Stimulated activated memory B cell treated with anti-CD40 and anti-IgM and Interleukin-4, amounts not matched to agents 10 μg/mL and 1 μg/mL and 100 μg/mL, for 72 hours (primary cell): ENCODE results near the gene GNPTAB.

Source experiments
- ATAC-seq: fragments of 150-1000 bp; cut with Tn5 transposase; 2 replicates; pipeline ENCODE4 v1.10.0; 2021
- H3K27ac Mint-ChIP-seq: one replicate; pipeline ENCODE4 v1.8.0; 2022; ENCODE audit warnings: mild to moderate bottlenecking, mixed read lengths
- H3K27me3 Mint-ChIP-seq: one replicate; pipeline ENCODE4 v1.8.0; 2022; ENCODE audit warnings: mixed read lengths
- H3K36me3 Mint-ChIP-seq: one replicate; pipeline ENCODE4 v1.8.0; 2022; ENCODE audit warnings: mixed read lengths
- H3K4me1 Mint-ChIP-seq: one replicate; pipeline ENCODE4 v1.8.0; 2022; ENCODE audit warnings: mixed read lengths
- H3K4me3 Mint-ChIP-seq: one replicate; pipeline ENCODE4 v1.8.0; 2022; ENCODE audit warnings: mild to moderate bottlenecking, moderate library complexity, mixed read lengths
- H3K9me3 Mint-ChIP-seq: one replicate; pipeline ENCODE4 v1.8.0; 2022; ENCODE audit warnings: mixed read lengths

Gene GNPTAB

DNA sequence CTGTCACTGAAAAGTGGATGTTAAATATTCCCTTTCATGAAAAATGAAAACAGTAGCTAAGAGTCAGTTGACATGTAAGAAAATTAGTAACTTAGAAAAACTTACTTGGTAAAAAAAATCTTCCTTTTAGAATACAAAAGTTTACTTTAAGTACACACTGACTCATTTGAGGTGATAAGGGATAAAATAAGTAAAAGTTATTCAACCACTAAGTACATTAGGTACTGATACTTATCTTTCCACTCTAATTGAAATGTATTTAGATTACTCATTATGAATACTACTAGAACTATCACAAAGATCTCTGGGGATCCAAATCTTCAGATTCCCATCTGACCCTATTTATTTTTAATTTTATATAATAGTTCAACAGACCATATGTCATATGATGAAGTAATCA, 103.7 kb downstream of the GNPTAB start:
- H3K4me1 Mint-ChIP-seq: peaks cover 4% of the 10 kb centered on the region
- no peak overlapping the region for H3K27ac Mint-ChIP-seq
- no peaks in the 10 kb centered on the region for H3K27me3 Mint-ChIP-seq
- no peaks in the 10 kb centered on the region for H3K9me3 Mint-ChIP-seq
- peaks cover 24% of the 10 kb centered on the region for H3K36me3 Mint-ChIP-seq
- no peak overlapping the region for H3K4me3 Mint-ChIP-seq
- ATAC-seq: no peak

- H3K27ac Mint-ChIP-seq: no peak overlapping the region
- peaks cover 23% of the 10 kb centered on the region for H3K36me3 Mint-ChIP-seq
- H3K27me3 Mint-ChIP-seq: no peaks in the 10 kb centered on the region
- no peaks in the 10 kb centered on the region for H3K4me1 Mint-ChIP-seq
- H3K4me3 Mint-ChIP-seq: no peak overlapping the region
- no peak for ATAC-seq
- no peaks in the 10 kb centered on the region for H3K9me3 Mint-ChIP-seq
Measured at GRCh38 chr12:101722392-101722791, 108.4 kb downstream of the GNPTAB start.

DNA sequence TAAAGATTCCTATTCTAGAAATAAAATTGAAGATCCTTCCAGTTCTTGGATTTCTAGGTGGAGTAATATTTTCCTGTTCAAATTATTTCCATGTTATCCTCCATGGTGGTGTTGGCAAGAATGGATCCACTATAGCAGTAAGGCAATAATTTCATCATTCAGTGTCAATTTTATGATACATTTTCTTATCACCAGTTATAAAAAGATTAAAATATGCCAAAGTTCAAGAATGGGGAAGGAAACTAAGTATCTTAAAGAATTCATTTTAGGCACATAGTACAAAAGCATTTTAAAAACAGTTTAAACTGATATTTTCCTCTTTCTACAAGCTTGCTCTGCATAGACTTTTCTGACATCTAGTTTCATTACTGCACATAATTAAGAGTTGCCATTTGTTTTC, 110.6 kb downstream of the GNPTAB start:
- no peak for ATAC-seq
- no peaks in the 10 kb centered on the region for H3K9me3 Mint-ChIP-seq
- peaks cover 20% of the 10 kb centered on the region for H3K36me3 Mint-ChIP-seq
- no peak overlapping the region for H3K27ac Mint-ChIP-seq
- no peaks in the 10 kb centered on the region for H3K27me3 Mint-ChIP-seq
- H3K4me1 Mint-ChIP-seq: peaks cover 11% of the 10 kb centered on the region
- H3K4me3 Mint-ChIP-seq: no peak overlapping the region

DNA sequence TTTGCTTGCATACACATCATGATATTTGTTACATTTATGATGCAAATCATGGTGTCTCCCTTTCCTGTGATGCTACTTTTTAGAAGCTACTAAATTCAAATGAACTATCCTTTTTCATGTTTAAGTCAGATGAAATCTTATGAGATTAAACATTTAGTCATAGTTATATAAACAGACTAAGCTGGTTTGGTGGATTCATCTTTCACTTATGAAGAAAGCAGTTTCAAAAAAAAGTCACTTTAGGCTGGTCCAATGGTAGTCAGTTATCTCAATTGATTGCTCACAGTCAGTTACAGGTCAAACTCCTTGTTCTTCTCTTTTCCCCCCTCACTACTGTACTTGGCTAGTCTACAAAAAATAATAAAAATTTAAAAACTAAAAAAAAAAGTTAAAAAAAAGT, 111.2 kb downstream of the GNPTAB start:
- H3K36me3 Mint-ChIP-seq: peaks cover 20% of the 10 kb centered on the region
- H3K27ac Mint-ChIP-seq: no peak overlapping the region
- H3K27me3 Mint-ChIP-seq: no peaks in the 10 kb centered on the region
- H3K9me3 Mint-ChIP-seq: no peaks in the 10 kb centered on the region
- peaks cover 14% of the 10 kb centered on the region for H3K4me1 Mint-ChIP-seq
- ATAC-seq: no peak
- no peak overlapping the region for H3K4me3 Mint-ChIP-seq

GRCh38 chr12:101714877-101715444, 115.8 kb downstream of the GNPTAB start:
- Mint-ChIP-seq H3K36me3 (peaks cover 18% of the 10 kb centered on the region), H3K9me3 (no peaks in the 10 kb centered on the region), H3K4me1 (peaks cover 38% of the 10 kb centered on the region), H3K27me3 (no peaks in the 10 kb centered on the region), H3K4me3 (no peak overlapping the region), H3K27ac (no peak overlapping the region)
- no peak for ATAC-seq

GRCh38 chr12:101713930-101714329, 116.8 kb downstream of the GNPTAB start:
- no peak overlapping the region for H3K4me3 Mint-ChIP-seq
- no peak overlapping the region for H3K27ac Mint-ChIP-seq
- peaks cover 18% of the 10 kb centered on the region for H3K36me3 Mint-ChIP-seq
- peaks cover 47% of the 10 kb centered on the region for H3K4me1 Mint-ChIP-seq
- H3K27me3 Mint-ChIP-seq: no peaks in the 10 kb centered on the region
- ATAC-seq: no peak
- no peaks in the 10 kb centered on the region for H3K9me3 Mint-ChIP-seq

DNA sequence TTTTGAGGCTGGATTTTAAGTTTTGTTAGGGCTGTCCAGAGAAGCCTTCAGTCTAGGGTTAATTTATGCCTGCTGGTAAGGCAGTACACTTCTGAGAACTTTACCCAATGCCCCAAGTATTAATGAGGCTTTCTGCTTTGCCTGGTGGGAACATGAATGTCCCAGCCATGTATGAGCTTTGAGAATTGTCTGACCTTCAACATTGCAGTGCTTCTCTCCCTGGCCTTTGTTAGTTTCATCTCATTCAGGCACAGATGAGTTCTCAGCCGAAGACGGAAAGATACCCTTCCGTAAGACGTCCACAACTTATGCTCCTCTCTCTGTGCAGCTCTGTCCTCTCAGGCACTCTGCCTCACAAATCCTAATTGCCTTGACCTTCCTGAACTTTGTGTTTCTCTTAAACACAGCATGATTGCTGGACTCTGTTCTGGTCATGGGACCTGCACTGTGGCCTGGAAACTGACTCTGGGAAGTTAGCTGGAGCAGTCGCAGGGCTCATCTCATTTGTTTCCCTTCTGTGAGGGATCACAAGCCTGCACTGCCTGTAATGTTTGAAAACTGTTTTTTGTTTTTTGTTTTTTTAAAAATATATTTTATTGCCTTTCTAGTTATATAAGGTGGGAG, 117.6 kb downstream of the GNPTAB start:
- no peaks in the 10 kb centered on the region for H3K9me3 Mint-ChIP-seq
- no peak overlapping the region for H3K4me3 Mint-ChIP-seq
- H3K27ac Mint-ChIP-seq: no peak overlapping the region
- H3K27me3 Mint-ChIP-seq: no peaks in the 10 kb centered on the region
- peaks cover 18% of the 10 kb centered on the region for H3K36me3 Mint-ChIP-seq
- peaks cover 47% of the 10 kb centered on the region for H3K4me1 Mint-ChIP-seq
- no peak for ATAC-seq

DNA sequence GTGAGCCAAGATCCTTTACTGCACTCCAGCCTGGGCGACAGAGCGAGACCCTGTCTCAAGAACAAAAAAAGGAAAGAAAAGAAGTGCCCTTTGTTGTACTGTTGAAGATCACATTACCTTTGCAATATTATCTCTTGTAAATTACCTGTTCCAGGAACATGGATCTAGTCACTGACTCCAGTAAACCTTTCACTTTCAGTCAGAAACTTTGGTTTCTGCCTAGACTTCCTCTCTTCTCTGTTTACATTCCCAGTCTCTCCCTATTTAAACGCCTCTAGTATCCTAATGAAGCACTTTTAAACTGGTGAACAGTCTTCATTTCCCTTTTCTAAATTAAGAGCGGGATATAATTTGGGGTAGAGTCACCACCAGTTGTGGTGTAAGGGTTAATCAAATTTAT, 120.5 kb downstream of the GNPTAB start:
- H3K4me1 Mint-ChIP-seq: peaks cover 56% of the 10 kb centered on the region

DNA sequence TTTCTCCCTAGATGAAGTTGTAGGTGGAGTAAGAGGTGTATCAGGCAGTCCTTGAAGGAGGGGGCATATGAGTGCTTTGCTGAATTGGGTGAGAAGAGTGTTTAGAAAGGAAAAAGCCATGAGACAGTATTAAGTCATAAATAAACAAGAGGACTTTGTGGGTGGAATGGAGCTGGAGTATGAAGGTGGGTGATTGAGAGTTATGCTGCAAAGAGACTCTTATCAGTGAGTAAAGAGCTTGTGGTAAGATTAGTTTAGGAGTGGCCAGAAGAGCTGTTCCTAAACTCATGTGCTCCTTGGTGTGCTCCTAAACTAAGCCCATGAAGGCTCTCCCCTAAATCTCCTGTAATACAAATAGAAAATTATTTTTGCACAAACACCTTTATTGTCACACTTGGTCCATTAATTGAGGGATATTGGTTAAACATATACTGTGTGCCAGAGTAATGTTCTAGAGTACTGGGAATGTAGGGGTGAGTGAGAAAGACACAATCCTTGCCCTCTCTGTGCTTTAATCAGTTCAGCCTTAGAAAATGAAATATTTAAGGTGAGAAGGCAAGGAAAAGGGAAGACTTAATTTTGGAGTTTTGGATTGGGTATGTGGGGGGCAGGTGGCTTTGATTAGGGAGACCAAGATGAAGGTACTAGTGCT, 123.5 kb downstream of the GNPTAB start:
- ATAC-seq: no peak
- peak overlapping the region; percentile 45 for H3K27ac Mint-ChIP-seq
- H3K4me3 Mint-ChIP-seq: no peak overlapping the region
- H3K4me1 Mint-ChIP-seq: peaks cover 56% of the 10 kb centered on the region
- no peaks in the 10 kb centered on the region for H3K9me3 Mint-ChIP-seq
- H3K36me3 Mint-ChIP-seq: peaks cover 16% of the 10 kb centered on the region
- no peaks in the 10 kb centered on the region for H3K27me3 Mint-ChIP-seq

More for the DNA sequence above, 120.5 kb downstream of the GNPTAB start:
- peaks cover 16% of the 10 kb centered on the region for H3K36me3 Mint-ChIP-seq
- no peaks in the 10 kb centered on the region for H3K9me3 Mint-ChIP-seq
- no peak overlapping the region for H3K4me3 Mint-ChIP-seq
- no peaks in the 10 kb centered on the region for H3K27me3 Mint-ChIP-seq
- H3K27ac Mint-ChIP-seq: no peak overlapping the region
- no peak for ATAC-seq

DNA sequence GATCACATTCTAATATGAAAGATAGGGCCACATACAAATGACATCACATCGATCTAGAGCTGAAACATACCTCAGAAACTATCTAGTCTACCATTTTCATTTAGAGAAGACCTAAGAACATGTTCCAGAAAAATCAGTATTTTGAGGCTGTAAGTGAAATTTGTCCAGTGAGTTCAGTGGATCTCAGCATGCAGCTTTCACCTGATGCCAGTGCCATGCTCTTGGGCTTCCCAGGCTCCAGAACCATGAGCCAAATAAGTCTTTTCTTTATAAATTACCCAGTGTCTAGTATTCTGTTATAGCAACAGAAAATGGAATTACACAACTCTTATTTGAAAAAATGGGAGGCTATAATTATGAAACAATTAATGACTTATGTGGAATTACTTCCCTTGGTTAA, 124.4 kb downstream of the GNPTAB start:
- no peak overlapping the region for H3K27ac Mint-ChIP-seq
- no peaks in the 10 kb centered on the region for H3K9me3 Mint-ChIP-seq
- H3K4me1 Mint-ChIP-seq: peaks cover 61% of the 10 kb centered on the region
- peaks cover 16% of the 10 kb centered on the region for H3K36me3 Mint-ChIP-seq
- H3K27me3 Mint-ChIP-seq: no peaks in the 10 kb centered on the region
- ATAC-seq: no peak
- no peak overlapping the region for H3K4me3 Mint-ChIP-seq

DNA sequence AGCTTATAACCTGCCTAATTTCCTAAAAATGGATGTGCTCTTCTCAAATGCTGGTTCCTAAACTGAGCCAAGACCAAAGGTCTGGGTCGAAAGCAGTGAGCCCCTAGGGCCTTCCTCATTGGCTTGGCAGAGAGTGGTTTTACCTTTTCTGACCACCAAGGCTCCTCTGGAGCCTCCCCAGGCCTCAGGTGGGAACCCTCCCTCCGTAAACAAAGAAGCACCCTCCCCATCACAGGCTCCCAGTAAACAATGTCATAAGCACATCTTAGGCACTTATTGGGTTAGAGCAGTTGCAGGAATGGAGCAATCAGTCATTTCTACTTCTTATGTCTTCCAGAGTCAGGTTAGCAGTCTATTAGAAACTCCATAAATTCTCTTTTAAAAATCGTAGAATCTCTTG, 127.3 kb downstream of the GNPTAB start:
- no peak for ATAC-seq
- peaks cover 17% of the 10 kb centered on the region for H3K36me3 Mint-ChIP-seq
- peak overlapping the region; percentile 37 for H3K27ac Mint-ChIP-seq
- H3K9me3 Mint-ChIP-seq: no peaks in the 10 kb centered on the region
- no peaks in the 10 kb centered on the region for H3K27me3 Mint-ChIP-seq
- peaks cover 71% of the 10 kb centered on the region for H3K4me1 Mint-ChIP-seq
- no peak overlapping the region for H3K4me3 Mint-ChIP-seq

GRCh38 chr12:101700299-101700820, 130.4 kb downstream of the GNPTAB start:
- no peaks in the 10 kb centered on the region for H3K27me3 Mint-ChIP-seq
- peak overlapping the region; percentile 88 for H3K4me3 Mint-ChIP-seq
- peaks cover 5% of the 10 kb centered on the region for H3K36me3 Mint-ChIP-seq
- no peak for ATAC-seq
- H3K4me1 Mint-ChIP-seq: peaks cover 71% of the 10 kb centered on the region
- H3K9me3 Mint-ChIP-seq: no peaks in the 10 kb centered on the region
- H3K27ac Mint-ChIP-seq: peak overlapping the region; percentile 94

DNA sequence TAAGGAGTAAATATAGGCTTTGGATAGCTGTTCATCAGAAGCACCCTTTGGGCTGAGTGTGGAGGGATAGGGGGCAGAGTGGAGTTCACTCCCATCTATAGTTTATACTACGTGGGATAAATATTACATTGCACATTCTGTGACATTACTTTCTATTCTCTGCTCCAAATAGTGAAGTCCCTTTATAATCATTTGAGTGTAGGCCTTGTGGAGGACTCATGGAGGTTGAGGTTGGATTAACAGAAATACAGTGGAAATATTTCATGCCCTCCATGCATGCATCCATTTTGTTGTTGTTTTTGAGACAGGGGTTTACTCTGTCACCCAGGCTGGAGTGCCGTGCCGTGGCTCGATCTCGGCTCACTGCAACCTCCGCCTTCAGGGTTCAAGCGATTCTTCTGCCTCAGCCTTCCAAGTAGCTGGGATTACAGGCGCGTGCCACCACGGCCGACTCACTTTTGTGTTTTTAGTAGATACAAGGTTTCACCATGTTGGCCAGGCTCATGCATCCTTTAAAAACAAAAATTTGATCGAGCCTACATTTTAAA, 131.9 kb downstream of the GNPTAB start:
- no peaks in the 10 kb centered on the region for H3K9me3 Mint-ChIP-seq
- peaks cover 5% of the 10 kb centered on the region for H3K36me3 Mint-ChIP-seq
- no peak for ATAC-seq
- no peaks in the 10 kb centered on the region for H3K27me3 Mint-ChIP-seq
- H3K4me1 Mint-ChIP-seq: peaks cover 71% of the 10 kb centered on the region
- peak overlapping the region; percentile 94 for H3K27ac Mint-ChIP-seq
- peak overlapping the region; percentile 88 for H3K4me3 Mint-ChIP-seq

- peak; percentile 63 for ATAC-seq
- peak overlapping the region; percentile 94 for H3K27ac Mint-ChIP-seq
Measured at GRCh38 chr12:101697930-101698799, 132.6 kb downstream of the GNPTAB start.

More at GRCh38 chr12:101697930-101698799, 132.6 kb downstream of the GNPTAB start:
- Mint-ChIP-seq H3K4me1 (peaks cover 64% of the 10 kb centered on the region), H3K4me3 (peak overlapping the region; percentile 88), H3K36me3 (peaks cover 5% of the 10 kb centered on the region), H3K9me3 (no peaks in the 10 kb centered on the region), H3K27me3 (no peaks in the 10 kb centered on the region)
